Gastrocnemius medialis (tissue), 4 donors: ENCODE data around the gene SLC22A12.

Experiments used
- CTCF ChIP-seq, 5 experiments: fragments of 450-650 bp in 3 of 5; fragments of 200-600 bp in 2 of 5; sonication (generic) in 2 of 5; IDR thresholded peaks in 4 of 5; conservative IDR thresholded peaks in 1 of 5; 1 replicate in 4 of 5; 2 replicates in 1 of 5; pipeline ENCODE4 v1.5.1; 2016 to 2019; ENCODE audit warnings: antibody characterized with exemption in 5 of 5, mild to moderate bottlenecking in 3 of 5, moderate library complexity in 3 of 5
- POLR2A ChIP-seq, 2 donors: fragments of 450-650 bp; IDR thresholded peaks; one replicate each; pipeline ENCODE4 v1.6.1; 2017; ENCODE audit warnings: antibody characterized with exemption in 2 of 2, mild to moderate bottlenecking in 2 of 2, moderate library complexity in 2 of 2

DNA sequence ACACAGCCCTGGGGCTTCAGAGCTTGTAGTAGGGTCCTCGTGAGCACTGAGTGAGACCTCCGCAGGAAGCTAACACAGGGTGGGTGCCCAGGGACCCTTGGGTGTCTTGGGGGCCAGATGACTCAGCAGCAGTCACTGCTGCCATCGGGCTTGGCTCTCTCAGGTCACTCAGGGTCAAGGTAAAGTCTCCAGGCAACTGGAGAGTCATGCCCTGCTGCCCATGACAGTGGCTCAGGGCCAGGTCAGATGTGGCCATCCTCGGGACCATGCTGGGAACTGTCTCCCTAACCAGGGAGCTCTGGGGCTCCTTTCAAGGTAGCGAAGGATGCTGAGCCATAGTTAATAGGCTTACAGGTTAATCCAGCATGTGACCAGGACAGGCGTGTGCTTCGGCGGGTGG lies 44.4 kb upstream of the SLC22A12 start:
- TF ChIP-seq CTCF (IDR thresholded peaks at IDR 0.05 in 4 of 5, conservative IDR thresholded peaks at IDR 0.05 in 1 of 5): no peak
- no peak for TF ChIP-seq POLR2A (IDR thresholded peaks at IDR 0.05)
